ENCODE results near the gene OR13J1. TPM values are rescaled to one million over a fixed set of nuclear protein-coding genes. Genes with fewer than 3 reads are reported as not detected.
"Not testable (repeated sequence)": the region's sequence is repeated elsewhere in the genome, so short reads cannot be mapped to it uniquely, and the experiment has no call there.

Gene OR13J1
- total RNA-seq, 1 donor from 2014 or later, result not detected

DNA sequence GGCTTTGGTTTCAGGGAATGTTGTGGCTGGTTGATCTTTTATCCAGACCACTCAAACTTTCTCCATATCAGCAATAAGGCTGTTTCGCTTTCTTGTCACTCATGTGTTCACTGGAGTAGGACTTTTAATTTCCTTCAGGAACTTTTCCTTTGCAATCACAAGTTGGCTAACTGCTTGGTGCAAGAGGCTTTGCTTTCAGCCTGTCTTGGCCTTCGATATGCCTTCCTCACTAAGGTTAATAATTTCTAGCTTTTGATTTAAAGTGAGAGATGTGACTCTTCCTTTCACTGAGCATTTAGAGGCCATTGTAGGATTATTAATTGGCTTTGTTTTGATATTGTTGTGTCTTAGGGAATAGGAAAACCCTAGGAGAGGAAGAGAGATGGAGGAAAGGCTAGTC lies 28.8 kb upstream of the OR13J1 start:
- no peak overlapping the region for H3K27ac ChIP-seq (replicated peaks)
- intact Hi-C loops (cut with micrococcal nuclease), result no loop called here
- H3K27me3 ChIP-seq (ENCODE audit: low read depth), result peaks cover 8% of the 10 kb centered on the region
- TF ChIP-seq, protein P1, sequence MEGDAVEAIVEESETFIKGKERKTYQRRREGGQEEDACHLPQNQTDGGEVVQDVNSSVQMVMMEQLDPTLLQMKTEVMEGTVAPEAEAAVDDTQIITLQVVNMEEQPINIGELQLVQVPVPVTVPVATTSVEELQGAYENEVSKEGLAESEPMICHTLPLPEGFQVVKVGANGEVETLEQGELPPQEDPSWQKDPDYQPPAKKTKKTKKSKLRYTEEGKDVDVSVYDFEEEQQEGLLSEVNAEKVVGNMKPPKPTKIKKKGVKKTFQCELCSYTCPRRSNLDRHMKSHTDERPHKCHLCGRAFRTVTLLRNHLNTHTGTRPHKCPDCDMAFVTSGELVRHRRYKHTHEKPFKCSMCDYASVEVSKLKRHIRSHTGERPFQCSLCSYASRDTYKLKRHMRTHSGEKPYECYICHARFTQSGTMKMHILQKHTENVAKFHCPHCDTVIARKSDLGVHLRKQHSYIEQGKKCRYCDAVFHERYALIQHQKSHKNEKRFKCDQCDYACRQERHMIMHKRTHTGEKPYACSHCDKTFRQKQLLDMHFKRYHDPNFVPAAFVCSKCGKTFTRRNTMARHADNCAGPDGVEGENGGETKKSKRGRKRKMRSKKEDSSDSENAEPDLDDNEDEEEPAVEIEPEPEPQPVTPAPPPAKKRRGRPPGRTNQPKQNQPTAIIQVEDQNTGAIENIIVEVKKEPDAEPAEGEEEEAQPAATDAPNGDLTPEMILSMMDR (IDR thresholded peaks at IDR 0.05; ENCODE audit: borderline replicate concordance), result no peak
- peaks cover 11% of the 10 kb centered on the region for H3K4me1 ChIP-seq
- no peak for DNase-seq
- H3K4me3 ChIP-seq, result no peak overlapping the region
- no peaks in the 10 kb centered on the region for H3K36me3 ChIP-seq
- H3K9me3 ChIP-seq (replicated peaks), result no peaks in the 10 kb centered on the region

GRCh38 chr9:35898337-35898736 lies 28.1 kb upstream of the OR13J1 start:
- DNase-seq, result no peak
- Histone ChIP-seq H3K36me3 (no peaks in the 10 kb centered on the region), H3K27me3 (ENCODE audit: low read depth) (peaks cover 8% of the 10 kb centered on the region), H3K4me1 (peaks cover 4% of the 10 kb centered on the region), H3K27ac (replicated peaks) (no peak overlapping the region), H3K9me3 (replicated peaks) (no peaks in the 10 kb centered on the region), H3K4me3 (no peak overlapping the region)
- intact Hi-C loops (cut with micrococcal nuclease), result no loop called here
- TF ChIP-seq, protein P1 (IDR thresholded peaks at IDR 0.05; ENCODE audit: borderline replicate concordance), result no peak

DNA sequence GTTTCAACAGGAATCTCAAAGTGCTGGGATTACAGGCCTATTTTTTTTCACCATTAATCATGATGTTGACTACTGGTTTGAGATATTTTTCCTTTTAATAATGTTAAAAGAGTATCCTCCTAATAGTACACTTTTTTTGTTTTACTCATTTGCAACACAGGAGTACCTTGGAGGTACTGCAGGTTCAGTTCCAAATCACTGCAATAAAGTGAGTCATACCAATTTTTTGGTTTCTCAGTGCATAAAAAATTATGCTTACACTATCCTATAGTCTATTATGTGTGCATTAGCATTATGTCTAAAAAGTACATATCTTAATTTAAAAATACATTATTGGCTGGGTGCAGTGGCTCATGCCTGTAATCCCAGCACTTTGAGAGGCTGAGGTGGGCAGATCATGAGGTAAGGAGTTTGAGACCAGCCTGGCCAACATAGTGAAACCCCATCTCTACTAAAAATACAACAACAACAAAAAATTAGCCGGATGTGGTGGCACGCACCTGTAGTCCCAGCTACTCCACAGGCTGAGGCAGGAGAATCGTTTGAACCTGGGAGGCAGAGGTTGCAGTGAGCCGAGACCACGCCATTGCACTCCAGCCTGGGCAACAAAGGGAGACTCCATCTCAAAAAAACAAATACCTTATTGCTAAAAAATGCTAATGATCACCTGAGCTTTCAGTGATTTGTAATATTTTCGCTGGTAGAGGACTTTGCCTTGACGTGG lies 27.3 kb upstream of the OR13J1 start:
- intact Hi-C loops (cut with micrococcal nuclease); H3K4me1 ChIP-seq; H3K9me3 ChIP-seq (replicated peaks); H3K27ac ChIP-seq (replicated peaks); H3K36me3 ChIP-seq; DNase-seq; H3K4me3 ChIP-seq; H3K27me3 ChIP-seq (ENCODE audit: low read depth): not testable (repeated sequence)

- Histone ChIP-seq H3K27ac (replicated peaks) (no peak overlapping the region), H3K36me3 (no peaks in the 10 kb centered on the region), H3K4me3 (no peak overlapping the region), H3K4me1 (no peaks in the 10 kb centered on the region), H3K27me3 (ENCODE audit: low read depth) (peaks cover 8% of the 10 kb centered on the region), H3K9me3 (replicated peaks) (no peaks in the 10 kb centered on the region)
- DNase-seq, result no peak
- intact Hi-C loops (cut with micrococcal nuclease), result no loop called here
- TF ChIP-seq, protein P1 (IDR thresholded peaks at IDR 0.05; ENCODE audit: borderline replicate concordance), result no peak
Measured at GRCh38 chr9:35896570-35896969, 26.4 kb upstream of the OR13J1 start.

DNA sequence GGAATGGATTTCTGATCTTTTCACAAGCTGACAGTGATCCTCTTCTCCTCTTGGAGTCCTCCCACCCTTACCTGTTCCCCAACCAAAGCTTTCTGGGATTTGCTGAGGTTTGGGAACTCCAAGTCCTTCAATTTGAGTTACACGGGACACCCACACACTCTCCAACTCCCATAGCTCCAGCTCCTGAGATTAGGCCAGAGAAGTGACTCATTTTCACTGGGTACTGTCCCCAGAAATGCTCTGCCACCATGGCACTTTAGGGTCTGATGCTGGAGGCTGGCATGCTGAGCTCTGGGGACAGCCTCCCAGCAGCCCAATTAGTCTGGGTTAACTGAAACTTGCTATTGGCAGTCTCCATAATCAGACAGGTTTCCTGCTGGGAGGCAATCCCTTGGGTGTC lies 21.9 kb upstream of the OR13J1 start:
- DNase-seq, result no peak
- Histone ChIP-seq H3K27ac (replicated peaks) (no peak overlapping the region), H3K9me3 (replicated peaks) (no peaks in the 10 kb centered on the region), H3K4me3 (no peak overlapping the region), H3K4me1 (no peaks in the 10 kb centered on the region), H3K36me3 (no peaks in the 10 kb centered on the region), H3K27me3 (ENCODE audit: low read depth) (peaks cover 8% of the 10 kb centered on the region)
- intact Hi-C loops (cut with micrococcal nuclease), result no loop called here
- TF ChIP-seq, protein P1 (IDR thresholded peaks at IDR 0.05; ENCODE audit: borderline replicate concordance), result no peak

DNA sequence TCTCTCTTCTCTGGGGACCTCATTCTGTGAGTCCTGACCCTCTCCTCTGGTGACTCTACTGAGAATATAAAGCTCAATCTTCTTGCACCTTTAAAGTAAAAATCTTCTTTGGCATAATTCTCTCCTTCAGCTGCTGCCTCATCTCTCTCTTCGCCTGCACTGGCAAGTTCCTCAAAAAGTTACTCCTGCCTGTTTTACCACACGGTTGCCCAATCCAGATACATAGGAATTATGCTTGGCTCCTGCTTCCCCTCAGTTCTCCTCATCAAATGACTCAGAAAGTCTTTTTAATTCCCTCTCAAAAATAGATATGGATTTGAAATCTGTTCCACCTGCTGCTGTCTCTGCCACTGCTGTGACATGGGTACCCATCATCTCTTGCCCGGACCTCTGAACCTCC lies 21.4 kb upstream of the OR13J1 start:
- H3K27ac ChIP-seq (replicated peaks), result no peak overlapping the region
- no peak for DNase-seq
- no peak overlapping the region for H3K4me3 ChIP-seq
- H3K9me3 ChIP-seq (replicated peaks), result no peaks in the 10 kb centered on the region
- H3K36me3 ChIP-seq, result no peaks in the 10 kb centered on the region
- intact Hi-C loops (cut with micrococcal nuclease), result no loop called here
- peaks cover 8% of the 10 kb centered on the region for H3K27me3 ChIP-seq (ENCODE audit: low read depth)
- no peaks in the 10 kb centered on the region for H3K4me1 ChIP-seq
- TF ChIP-seq, protein P1 (IDR thresholded peaks at IDR 0.05; ENCODE audit: borderline replicate concordance), result no peak

GRCh38 chr9:35884908-35885307 lies 14.7 kb upstream of the OR13J1 start:
- H3K9me3 ChIP-seq (replicated peaks); H3K27ac ChIP-seq (replicated peaks); H3K4me1 ChIP-seq; DNase-seq; H3K36me3 ChIP-seq; H3K27me3 ChIP-seq (ENCODE audit: low read depth); intact Hi-C loops (cut with micrococcal nuclease); H3K4me3 ChIP-seq: not testable (repeated sequence)

Data from left ventricle myocardium inferior (tissue), 1 donor.